Activated B cell treated with CpG ODN at 0.5 μM for 24 hours (primary cell): ENCODE results near the gene VPS51. TPM values are rescaled to one million over a fixed set of nuclear protein-coding genes. Genes with fewer than 3 reads are reported as not detected.

Experiments used
- ATAC-seq: fragments of 200-7000 bp; cut with Tn5 transposase; one replicate; pipeline ENCODE4 v1.10.0; 2021; ENCODE audit warnings: low read depth, mild to moderate bottlenecking, moderate library complexity
- CTCF ChIA-PET: fragments of 350-600 bp; sonication (Branson Sonifier 250); formaldehyde crosslinking; loops from one replicate; lab custom pipeline; 2021; ENCODE audit warnings: antibody characterized with exemption; lab: Charles Lee
- POLR2A ChIA-PET: fragments of 350-600 bp; sonication (Branson Sonifier 250); formaldehyde crosslinking; loops from one replicate; lab custom pipeline; 2021; ENCODE audit warnings: antibody characterized with exemption; lab: Charles Lee
- DNase-seq: peaks from one replicate; pipeline ENCODE4 v3.0.0; 2022
- H3K27ac Mint-ChIP-seq: one replicate; pipeline ENCODE4 v1.8.0; 2020; ENCODE audit warnings: mixed read lengths
- H3K27me3 Mint-ChIP-seq: one replicate; pipeline ENCODE4 v1.8.0; 2021; ENCODE audit warnings: mixed read lengths
- H3K36me3 Mint-ChIP-seq: one replicate; pipeline ENCODE4 v1.8.0; 2021; ENCODE audit warnings: low read depth, mixed read lengths
- H3K4me1 Mint-ChIP-seq: one replicate; pipeline ENCODE4 v1.8.0; 2021; ENCODE audit warnings: mixed read lengths
- H3K4me3 Mint-ChIP-seq: one replicate; pipeline ENCODE4 v1.8.0; 2020; ENCODE audit warnings: mild to moderate bottlenecking, mixed read lengths
- H3K9me3 Mint-ChIP-seq: one replicate; pipeline ENCODE4 v1.8.0; 2020; ENCODE audit warnings: mixed read lengths
- CTCF ChIP-seq: fragments of 200-600 bp; IDR thresholded peaks from one replicate; pipeline ENCODE4 v1.8.0; 2022; ENCODE audit warnings: antibody characterized with exemption, mild to moderate bottlenecking
- intact Hi-C: fragments of 100-400 bp; cut with micrococcal nuclease; formaldehyde crosslinking; loops from one replicate; pipeline ENCODE4 v1.15.1; 2024
- total RNA-seq: library from RNA; stranded (reverse); gene quantifications from 2 replicates; pipeline ENCODE4 v1.2.3, GENCODE V29; 2022

VPS51 gene
- total RNA-seq, 1 donor from 2014 or later: 243 TPM

DNA sequence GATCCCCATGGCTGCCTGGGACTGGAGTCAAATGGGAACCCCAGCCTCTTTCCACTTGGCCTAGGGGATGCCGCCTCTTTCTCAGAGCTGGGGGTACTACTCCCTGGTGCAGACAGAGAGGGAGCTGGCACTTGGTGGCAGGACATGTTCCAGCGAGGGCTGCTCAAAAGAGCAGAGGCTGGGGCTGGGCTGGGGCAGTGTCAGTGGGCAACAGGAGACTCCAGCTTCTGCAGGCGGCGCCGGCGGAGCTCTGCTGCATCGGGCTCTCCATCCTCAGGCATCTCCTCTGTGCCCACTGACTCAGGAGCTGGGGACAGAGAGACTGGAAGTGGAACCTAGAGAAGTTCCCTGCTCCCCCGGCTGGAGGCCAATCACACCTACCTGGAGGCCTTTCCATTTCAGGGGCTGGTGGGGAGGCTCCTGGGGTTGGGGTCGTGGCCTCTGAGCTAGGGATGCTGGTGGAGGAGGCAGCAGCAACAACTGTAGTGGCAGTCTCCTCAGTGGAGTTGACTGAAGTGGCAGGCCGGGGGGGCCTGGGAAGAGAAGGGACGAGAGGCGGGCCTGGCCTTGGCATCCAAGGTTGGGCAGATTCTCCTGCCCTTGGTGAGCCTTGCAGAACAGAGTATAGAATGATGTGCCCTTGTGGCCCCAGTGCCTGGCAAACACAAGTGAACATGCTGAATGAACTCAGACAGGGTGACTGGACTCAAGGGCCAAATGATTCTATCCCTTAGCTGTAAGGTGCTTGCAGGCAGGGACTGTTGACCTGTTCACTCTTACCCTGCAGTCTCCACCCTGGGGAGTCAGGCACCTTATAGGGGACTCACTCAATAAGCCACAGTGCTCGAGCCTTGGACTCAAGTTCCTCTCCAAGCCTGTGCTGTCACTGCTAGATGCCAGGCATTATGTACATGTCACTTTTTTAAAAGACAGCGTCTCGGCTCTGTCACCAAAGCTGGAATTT is 32.5 kb downstream of the VPS51 start:
- Mint-ChIP-seq H3K36me3 (peaks cover 92% of the 10 kb centered on the region), H3K4me3 (no peak overlapping the region), H3K9me3 (no peaks in the 10 kb centered on the region), H3K27me3 (no peaks in the 10 kb centered on the region), H3K27ac (peak overlapping the region; percentile 12), H3K4me1 (peaks cover 54% of the 10 kb centered on the region)
- DNase-seq (no peak), ATAC-seq (no peak)
- no peak for TF ChIP-seq CTCF
- intact Hi-C loops: no loop called here
- CTCF ChIA-PET: interaction anchor here (1.8 to 8.6 kb wide), 3 partner anchors 11 to 97 kb away, joined by 5 to 54 read pairs (median 28); partner anchors contain the start of genes CAPN1 and ZNHIT2
- POLR2A ChIA-PET: interaction anchor here (0.7 to 13.5 kb wide), 3 partner anchors 11 to 1231 kb away, joined by 3 to 546 read pairs (median 163); partner anchors contain the start of genes CAPN1, FAU, MRPL49 and TM7SF2

DNA sequence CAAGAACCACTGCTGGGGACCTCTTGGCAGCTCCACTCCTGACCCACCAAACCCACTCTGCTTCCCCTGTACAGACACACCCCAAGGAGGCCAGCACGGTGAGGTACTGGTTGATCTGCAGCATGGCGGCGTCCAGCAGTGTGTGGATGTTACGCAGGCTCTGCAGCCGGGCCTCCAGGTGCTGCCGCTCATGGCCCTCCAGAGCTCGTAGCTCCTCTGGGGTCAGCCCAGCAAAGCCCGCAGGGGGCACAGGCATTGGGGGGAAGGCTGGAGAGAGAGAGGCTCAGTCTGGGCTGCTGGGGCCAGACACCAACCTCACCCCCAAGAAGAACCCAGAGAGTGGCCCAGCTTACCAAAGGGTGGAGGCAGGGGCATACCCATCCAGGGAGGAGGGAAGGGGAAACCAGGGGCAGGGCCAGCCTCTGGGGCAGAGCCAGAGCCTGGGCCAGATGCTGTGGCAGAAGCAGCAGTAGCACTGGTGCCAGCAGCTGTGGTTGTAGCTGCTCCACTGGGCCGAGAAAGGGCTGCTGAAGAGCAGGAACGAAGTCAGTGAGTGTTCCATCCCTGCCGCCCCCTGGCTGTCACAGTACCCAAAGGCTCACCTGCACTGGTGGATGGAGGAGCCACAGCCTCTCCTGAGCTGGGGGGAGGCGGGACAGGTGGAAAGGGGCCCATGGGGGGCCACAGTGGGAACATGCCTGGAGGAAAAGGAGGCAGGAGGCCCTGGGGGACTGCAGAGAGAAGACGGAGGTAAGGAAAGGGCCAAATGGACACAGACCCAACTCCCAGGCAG is 33.8 kb downstream of the VPS51 start:
- Mint-ChIP-seq H3K4me3 (peak overlapping the region; percentile 73), H3K9me3 (no peaks in the 10 kb centered on the region), H3K27ac (peak overlapping the region; percentile 99), H3K27me3 (no peaks in the 10 kb centered on the region), H3K36me3 (peaks cover 95% of the 10 kb centered on the region), H3K4me1 (peaks cover 48% of the 10 kb centered on the region)
- DNase-seq: peak; percentile 48
- ChIA-PET POLR2A (interaction anchor here (1.0 to 13.5 kb wide), 7 partner anchors 13 to 1328 kb away, joined by 3 to 546 read pairs (median 6); partner anchors contain the start of genes CAPN1, FAU, MRPL49 and TM7SF2), CTCF (interaction anchor here (0.8 to 8.6 kb wide), 7 partner anchors 9 to 96 kb away, joined by 3 to 54 read pairs (median 13); partner anchors contain the start of genes CAPN1, FAU, MRPL49 and TM7SF2)
- peak; percentile 13 for ATAC-seq
- no peak for TF ChIP-seq CTCF
- intact Hi-C loops: loop anchor here (5.0 kb wide), 3 partner anchors 202 to 442 kb away; partner anchors contain the start of genes DPF2, FAM89B, SF1 and ZNRD2

DNA sequence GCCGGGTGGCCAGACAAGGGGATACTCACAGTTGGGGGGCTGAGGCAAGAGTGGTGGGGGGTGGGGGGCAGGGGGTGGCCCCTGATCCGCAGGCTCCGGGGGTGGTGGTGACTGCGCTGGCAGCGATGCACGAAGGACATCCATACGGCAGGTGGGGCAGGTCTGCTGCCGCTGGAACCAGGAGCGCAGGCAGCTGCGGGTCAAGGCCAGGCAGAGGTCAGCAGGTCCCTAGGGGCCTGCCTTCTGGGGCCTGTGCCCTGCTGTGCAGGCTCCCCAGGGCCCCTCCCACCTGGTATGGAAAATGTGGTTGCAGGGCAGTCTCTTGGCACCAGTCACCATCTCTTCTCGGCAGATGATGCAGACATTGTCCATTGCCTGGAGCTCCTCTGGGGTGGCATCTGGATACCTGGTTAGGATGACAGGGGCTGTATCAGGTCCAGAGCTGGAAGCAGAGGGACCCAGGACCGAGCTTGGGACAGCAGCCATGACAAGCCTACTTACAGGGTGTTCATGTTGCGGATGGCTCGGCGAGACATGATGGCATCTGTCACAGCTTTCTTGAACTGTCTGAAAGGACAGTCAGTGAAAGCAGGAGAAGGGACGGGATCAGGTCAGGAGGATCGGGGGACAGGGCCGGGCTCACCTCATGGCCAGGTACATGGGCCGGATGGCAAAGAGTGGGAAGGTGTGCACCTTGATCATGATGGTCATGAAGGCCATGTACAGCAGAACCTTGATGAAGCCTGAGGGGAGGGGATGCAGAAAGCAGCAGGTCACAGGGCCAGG is 34.8 kb downstream of the VPS51 start:
- Mint-ChIP-seq H3K9me3 (no peaks in the 10 kb centered on the region), H3K27me3 (no peaks in the 10 kb centered on the region), H3K4me1 (peaks cover 56% of the 10 kb centered on the region), H3K27ac (peak overlapping the region; percentile 99), H3K4me3 (peak overlapping the region; percentile 74), H3K36me3 (peaks cover 88% of the 10 kb centered on the region)
- TF ChIP-seq CTCF: no peak
- intact Hi-C loops: loop anchor here (5.0 kb wide), 3 partner anchors 201 to 441 kb away; partner anchors contain the start of genes DPF2, FAM89B, SF1 and ZNRD2
- ChIA-PET CTCF (interaction anchor here (1.0 to 8.6 kb wide), 7 partner anchors 10 to 95 kb away, joined by 3 to 54 read pairs (median 13); partner anchors contain the start of genes CAPN1, FAU, MRPL49 and TM7SF2), POLR2A (interaction anchor here (1.0 to 13.5 kb wide), 14 partner anchors 13 to 1327 kb away, joined by 3 to 546 read pairs (median 6); partner anchors contain the start of genes CAPN1, FAU, MAP4K2 and MRPL49)
- no peak for ATAC-seq
- DNase-seq: no peak

DNA sequence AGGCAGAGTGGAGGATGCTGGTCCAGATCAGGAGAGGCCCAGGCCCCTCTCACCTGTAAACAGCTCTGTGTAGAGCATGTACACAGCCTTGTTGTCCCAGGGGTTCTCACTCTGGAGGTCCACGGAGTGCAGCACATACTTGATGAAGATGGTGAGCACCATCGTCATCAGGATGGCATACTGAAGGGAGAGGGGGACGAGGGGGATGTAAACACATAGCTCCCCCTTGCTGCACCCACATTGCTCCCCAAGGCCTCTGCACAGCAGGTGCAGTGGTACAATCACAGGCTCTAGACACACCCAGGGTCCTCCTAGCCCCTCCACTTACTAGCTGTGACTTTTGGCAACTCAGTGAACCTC is 35.4 kb downstream of the VPS51 start:
- H3K4me3 Mint-ChIP-seq: peak overlapping the region; percentile 99
- H3K36me3 Mint-ChIP-seq: peaks cover 84% of the 10 kb centered on the region
- H3K27ac Mint-ChIP-seq: peak overlapping the region; percentile 99
- no peaks in the 10 kb centered on the region for H3K9me3 Mint-ChIP-seq
- TF ChIP-seq CTCF: no peak
- ChIA-PET POLR2A (interaction anchor here (1.0 to 13.5 kb wide), 12 partner anchors 14 to 439 kb away, joined by 3 to 546 read pairs (median 6); partner anchors contain the start of genes CAPN1, FAU, MAP4K2 and MRPL49), CTCF (interaction anchor here (1.0 to 8.6 kb wide), 7 partner anchors 10 to 131 kb away, joined by 3 to 54 read pairs (median 13); partner anchors contain the start of genes CAPN1, FAU, MRPL49 and POLA2)
- ATAC-seq (no peak), DNase-seq (no peak)
- peaks cover 61% of the 10 kb centered on the region for H3K4me1 Mint-ChIP-seq
- intact Hi-C loops: loop anchor here (5.0 kb wide), 3 partner anchors 201 to 441 kb away; partner anchors contain the start of genes DPF2, FAM89B, SF1 and ZNRD2
- no peaks in the 10 kb centered on the region for H3K27me3 Mint-ChIP-seq
